Activated naive CD4-positive, alpha-beta T cell treated with anti-CD3 and anti-CD28 coated beads, Interleukin-2, amount 50 U/mL, for 72 hours (primary cell): Measurements from ENCODE around the gene UACA. TPM values are rescaled to one million over a fixed set of nuclear protein-coding genes. Genes with fewer than 3 reads are reported as not detected.

Experiments
- ATAC-seq, 2 donors: fragments of 150-1000 bp; cut with Tn5 transposase; 2 replicates each; pipeline ENCODE4 v1.10.0; 2021; ENCODE audit warnings: mild to moderate bottlenecking in 2 of 2, moderate library complexity in 2 of 2
- DNase-seq, 2 donors: peaks; one replicate each; pipeline ENCODE4 v3.0.0; 2021 to 2022; ENCODE audit warnings: low spot score in 2 of 2
- H3K27ac Mint-ChIP-seq, 2 donors: one replicate each; pipeline ENCODE4 v1.8.0; 2022; ENCODE audit warnings: mild to moderate bottlenecking in 2 of 2, mixed read lengths in 2 of 2
- H3K36me3 Mint-ChIP-seq, 2 donors: one replicate each; pipeline ENCODE4 v1.8.0; 2022; ENCODE audit warnings: mixed read lengths in 2 of 2
- H3K9me3 Mint-ChIP-seq, 2 donors: one replicate each; pipeline ENCODE4 v1.8.0; 2022; ENCODE audit warnings: mixed read lengths in 2 of 2
- total RNA-seq, 2 donors: library from RNA; stranded (reverse); gene quantifications; one replicate each; pipeline ENCODE4 v1.2.3, GENCODE V29; 2022

The UACA gene
- total RNA-seq, 2 donors from 2014 or later, result 2.8 to 7.7 TPM

- H3K36me3 Mint-ChIP-seq, result no peaks in the 10 kb centered on the region
- DNase-seq (no peak), ATAC-seq (no peak)
- H3K9me3 Mint-ChIP-seq, result no peaks in the 10 kb centered on the region
- no peak overlapping the region for H3K27ac Mint-ChIP-seq
These were observed 28.8 kb upstream of the UACA start for GRCh38 chr15:70792171-70792573.

- H3K27ac Mint-ChIP-seq, result no peak overlapping the region
- ATAC-seq (no peak), DNase-seq (no peak)
- no peaks in the 10 kb centered on the region for H3K9me3 Mint-ChIP-seq
- H3K36me3 Mint-ChIP-seq, result no peaks in the 10 kb centered on the region
These were observed 27.9 kb upstream of the UACA start for GRCh38 chr15:70791259-70791658.

- ATAC-seq (no peak), DNase-seq (no peak)
- H3K36me3 Mint-ChIP-seq, result no peaks in the 10 kb centered on the region
- no peak overlapping the region for H3K27ac Mint-ChIP-seq
- no peaks in the 10 kb centered on the region for H3K9me3 Mint-ChIP-seq
These were observed 25.9 kb upstream of the UACA start for GRCh38 chr15:70789213-70789612.

- no peaks in the 10 kb centered on the region for H3K36me3 Mint-ChIP-seq
- ATAC-seq, result no peak
- DNase-seq, result no peak
- H3K9me3 Mint-ChIP-seq, result no peaks in the 10 kb centered on the region
- H3K27ac Mint-ChIP-seq, result no peak overlapping the region
These were observed 25.0 kb upstream of the UACA start for GRCh38 chr15:70788114-70789049.

GRCh38 chr15:70786996-70787395 is 23.6 kb upstream of the UACA start:
- ATAC-seq (no peak), DNase-seq (no peak)
- no peaks in the 10 kb centered on the region for H3K36me3 Mint-ChIP-seq
- no peak overlapping the region for H3K27ac Mint-ChIP-seq
- no peaks in the 10 kb centered on the region for H3K9me3 Mint-ChIP-seq

GRCh38 chr15:70783610-70784022 is 20.3 kb upstream of the UACA start:
- no peak for DNase-seq
- Mint-ChIP-seq H3K36me3 (no peaks in the 10 kb centered on the region), H3K9me3 (no peaks in the 10 kb centered on the region), H3K27ac (no peak overlapping the region)
- ATAC-seq, result no peak

GRCh38 chr15:70783041-70783440 is 19.7 kb upstream of the UACA start:
- Mint-ChIP-seq H3K27ac (no peak overlapping the region), H3K36me3 (no peaks in the 10 kb centered on the region), H3K9me3 (no peaks in the 10 kb centered on the region)
- DNase-seq, result no peak
- ATAC-seq, result no peak

- Mint-ChIP-seq H3K27ac (no peak overlapping the region), H3K9me3 (no peaks in the 10 kb centered on the region), H3K36me3 (no peaks in the 10 kb centered on the region)
- DNase-seq, result no peak
- no peak for ATAC-seq
These were observed 17.9 kb upstream of the UACA start for GRCh38 chr15:70781236-70781635.

- Mint-ChIP-seq H3K27ac (no peak overlapping the region), H3K36me3 (no peaks in the 10 kb centered on the region), H3K9me3 (no peaks in the 10 kb centered on the region)
- DNase-seq (no peak), ATAC-seq (no peak)
These were observed 15.1 kb upstream of the UACA start for GRCh38 chr15:70778258-70779076.

- Mint-ChIP-seq H3K27ac (peak overlapping the region in 1 of 2 donors; percentile 4), H3K36me3 (no peaks in the 10 kb centered on the region), H3K9me3 (no peaks in the 10 kb centered on the region)
- no peak for DNase-seq
- no peak for ATAC-seq
These were observed 14.0 kb upstream of the UACA start for GRCh38 chr15:70777170-70777926.

GRCh38 chr15:70775160-70775559 is 11.8 kb upstream of the UACA start:
- H3K36me3 Mint-ChIP-seq, result no peaks in the 10 kb centered on the region
- no peaks in the 10 kb centered on the region for H3K9me3 Mint-ChIP-seq
- ATAC-seq (no peak), DNase-seq (no peak)
- no peak overlapping the region for H3K27ac Mint-ChIP-seq

- Mint-ChIP-seq H3K36me3 (no peaks in the 10 kb centered on the region), H3K27ac (no peak overlapping the region), H3K9me3 (no peaks in the 10 kb centered on the region)
- DNase-seq (no peak), ATAC-seq (no peak)
These were observed 9.0 kb upstream of the UACA start for GRCh38 chr15:70772402-70772801.

GRCh38 chr15:70770863-70771262 is 7.5 kb upstream of the UACA start:
- H3K9me3 Mint-ChIP-seq, result no peaks in the 10 kb centered on the region
- ATAC-seq, result peak in 1 of 2 donors; percentile 43
- H3K36me3 Mint-ChIP-seq, result no peaks in the 10 kb centered on the region
- H3K27ac Mint-ChIP-seq, result no peak overlapping the region
- no peak for DNase-seq

GRCh38 chr15:70768257-70768883 is 5.0 kb upstream of the UACA start:
- no peak for ATAC-seq
- Mint-ChIP-seq H3K27ac (no peak overlapping the region), H3K9me3 (no peaks in the 10 kb centered on the region), H3K36me3 (peaks cover 0 to 6% of the 10 kb centered on the region in 2 donors)
- no peak for DNase-seq

- Mint-ChIP-seq H3K27ac (no peak overlapping the region), H3K9me3 (no peaks in the 10 kb centered on the region), H3K36me3 (peaks cover 0 to 6% of the 10 kb centered on the region in 2 donors)
- DNase-seq (no peak), ATAC-seq (no peak)
These were observed 4.3 kb upstream of the UACA start for GRCh38 chr15:70767667-70768066.

- DNase-seq, result no peak
- ATAC-seq, result no peak
- Mint-ChIP-seq H3K9me3 (no peaks in the 10 kb centered on the region), H3K27ac (no peak overlapping the region), H3K36me3 (peaks cover 0 to 6% of the 10 kb centered on the region in 2 donors)
These were observed 3.2 kb upstream of the UACA start for GRCh38 chr15:70766597-70766996.
